COLO668 (cell line): ENCODE measurements around the gene PRDM15.
A peak's percentile ranks its signal among the peaks of the same experiment; 100 is the strongest.

Experiments used
- DNase-seq: peaks from one replicate; lab custom pipeline; 2025; ENCODE audit not compliant: unreplicated experiment; lab: John Stamatoyannopoulos, UW

Gene PRDM15

GRCh38 chr21:41765420-41765821 lies 113.7 kb downstream of the PRDM15 start:
- DNase-seq = peak; percentile 40

GRCh38 chr21:41764558-41765419 lies 114.4 kb downstream of the PRDM15 start:
- DNase-seq = peak; percentile 57

GRCh38 chr21:41763996-41764395 lies 115.1 kb downstream of the PRDM15 start:
- peak; percentile 37 for DNase-seq

GRCh38 chr21:41763398-41763931 lies 115.7 kb downstream of the PRDM15 start:
- DNase-seq = peak; percentile 58

- DNase-seq = no peak
Measured at GRCh38 chr21:41762753-41763152, 116.4 kb downstream of the PRDM15 start.

- DNase-seq = peak; percentile 60
Measured at GRCh38 chr21:41761934-41762635, 117.1 kb downstream of the PRDM15 start.

- peak; percentile 43 for DNase-seq
Measured at GRCh38 chr21:41761211-41761933, 117.8 kb downstream of the PRDM15 start.

- DNase-seq = no peak
Measured at GRCh38 chr21:41760411-41760810, 118.7 kb downstream of the PRDM15 start.

- DNase-seq = no peak
Measured at GRCh38 chr21:41759926-41760325, 119.2 kb downstream of the PRDM15 start.

- DNase-seq = peak; percentile 51
Measured at GRCh38 chr21:41759214-41759840, 119.8 kb downstream of the PRDM15 start.

- no peak for DNase-seq
Measured at GRCh38 chr21:41758550-41758949, 120.6 kb downstream of the PRDM15 start.

- DNase-seq = no peak
Measured at GRCh38 chr21:41755934-41756773, 123.0 kb downstream of the PRDM15 start.

GRCh38 chr21:41755258-41755933 lies 123.7 kb downstream of the PRDM15 start:
- no peak for DNase-seq

GRCh38 chr21:41754479-41754891 lies 124.7 kb downstream of the PRDM15 start:
- no peak for DNase-seq

- no peak for DNase-seq
Measured at GRCh38 chr21:41753006-41753898, 125.9 kb downstream of the PRDM15 start.

GRCh38 chr21:41752231-41752681 lies 126.9 kb downstream of the PRDM15 start:
- DNase-seq = peak; percentile 59

GRCh38 chr21:41751611-41752011 lies 127.5 kb downstream of the PRDM15 start:
- DNase-seq = peak; percentile 61

- no peak for DNase-seq
Measured at GRCh38 chr21:41750532-41751151, 128.5 kb downstream of the PRDM15 start.
